Neural progenitor cell (in vitro differentiated cells): ENCODE data around the gene MFAP4.

Experiments
- CTCF ChIP-seq: fragments of 200-600 bp; sonication (generic); IDR thresholded peaks from 2 replicates; pipeline ENCODE4 v1.5.1; 2017; ENCODE audit warnings: antibody characterized with exemption, mild to moderate bottlenecking
- EZH2 ChIP-seq: fragments of 200-600 bp; sonication (generic); IDR thresholded peaks from 2 replicates; pipeline ENCODE4 v1.6.1; 2017; ENCODE audit warnings: antibody characterized with exemption, mild to moderate bottlenecking, moderate library complexity
- EZH2phosphoT487 ChIP-seq: fragments of 200-600 bp; sonication (generic); IDR thresholded peaks from 2 replicates; pipeline ENCODE4 v1.6.1; 2017; ENCODE audit warnings: antibody characterized with exemption

- TF ChIP-seq EZH2: no peak
- no peak for TF ChIP-seq CTCF
- TF ChIP-seq EZH2phosphoT487: no peak
These were observed 12.9 kb downstream of the MFAP4 start for GRCh38 chr17:19374136-19374535.
